ENCODE data around the gene ABI3BP. TPM values are rescaled to one million over a fixed set of nuclear protein-coding genes. Genes with fewer than 3 reads are reported as not detected.

Gene ABI3BP
- total RNA-seq, 1 experiment from 2014 or later: 0.28 TPM

GRCh38 chr3:101038393-101038792 lies 45.2 kb upstream of the ABI3BP start:
- Histone ChIP-seq H4K8ac (replicated peaks; ENCODE audit: insufficient read length, low read depth, low read length) (no peak overlapping the region), H3K18ac (ENCODE audit: insufficient read length, low read depth, low read length) (no peak overlapping the region), H3K27me3 (ENCODE audit: insufficient read depth, low read length) (no peaks in the 10 kb centered on the region), H3K56ac (ENCODE audit: insufficient read length, low read depth, low read length) (no peak overlapping the region), H2BK15ac (ENCODE audit: low read depth, low read length) (no peak overlapping the region), H4K20me1 (ENCODE audit: control insufficient read depth, insufficient read depth, insufficient read length) (no peaks in the 10 kb centered on the region), H3K9me3 (ENCODE audit: control insufficient read depth, low read depth, low read length) (no peaks in the 10 kb centered on the region), H3K14ac (ENCODE audit: insufficient read depth, low read length) (no peak overlapping the region), H3K79me1 (ENCODE audit: insufficient read depth, low read depth, low read length, poor library complexity, severe bottlenecking) (no peaks in the 10 kb centered on the region), H2AFZ (ENCODE audit: low read length) (no peak overlapping the region), H2BK12ac (ENCODE audit: insufficient read length, low read depth, low read length) (no peak overlapping the region), H3K4me2 (ENCODE audit: insufficient read depth, insufficient read length, low read length) (no peak overlapping the region), H3K9ac (ENCODE audit: extremely low read depth, insufficient read length, low read length) (no peak overlapping the region), H2BK20ac (ENCODE audit: low read depth, low read length, poor library complexity, severe bottlenecking) (no peak overlapping the region), H4K91ac (ENCODE audit: insufficient read length, low read depth, low read length) (no peak overlapping the region), H4K5ac (ENCODE audit: insufficient read length, low read depth, low read length) (no peak overlapping the region), H2BK5ac (ENCODE audit: insufficient read length, low read length) (no peak overlapping the region), H3K79me2 (ENCODE audit: insufficient read depth, low read length) (no peaks in the 10 kb centered on the region), H3K23ac (ENCODE audit: insufficient read length, low read depth, low read length) (no peak overlapping the region), H3K4ac (ENCODE audit: low read depth, low read length) (no peak overlapping the region), H3K23me2 (ENCODE audit: insufficient read length, low read depth, low read length, poor library complexity, severe bottlenecking) (no peaks in the 10 kb centered on the region), H3K4me1 (ENCODE audit: insufficient read depth, low read length) (peaks cover 5% of the 10 kb centered on the region; the same call in 1 of the 2 replicates), H3K27ac (ENCODE audit: insufficient read length, low read depth, low read length) (no peak overlapping the region), H3T11ph (ENCODE audit: low read length) (no peak overlapping the region), H2AK5ac (ENCODE audit: insufficient read length, low read length) (no peak overlapping the region), H2BK120ac (ENCODE audit: low read depth, low read length, poor library complexity, severe bottlenecking) (no peak overlapping the region)
- Mint-ChIP-seq H3K4me3 (no peak overlapping the region), H3K9me3 (peaks cover 0 to 2% of the 10 kb centered on the region in 2 experiments; a peak in 2 of 5 replicates), H3K4me1 (peaks cover 14 to 29% of the 10 kb centered on the region in 2 experiments; a peak in 3 of 4 replicates), H3K27me3 (ENCODE audit: low read depth) (no peaks in the 10 kb centered on the region), H3K27ac (no peak overlapping the region), H3K36me3 (ENCODE audit: insufficient read depth in 1 of 3, low read depth in 3 of 3) (0 out of 7 replicates have a peak, but pooled peaks cover 0 to 1% (median 0%) of the 10 kb centered on the region in 3 experiments)
- WGBS (ENCODE audit: extremely low coverage, insufficient read length, low lambda C conversion rate): no CpG with 5 or more reads among the region's 1 CpG
- no peak for DNase-seq
- TF ChIP-seq CTCF (conservative IDR thresholded peaks at IDR 0.05): no peak

Data from H9 (cell line).